Ecto neural progenitor cell (in vitro differentiated cells): ENCODE data around the gene CHST13.

ENCODE experiments used
- DNase-seq: peaks from one replicate; pipeline ENCODE4 v3.0.0-alpha.2; 2018; ENCODE audit warnings: low spot score

CHST13 gene

GRCh38 chr3:126523745-126524428 is at the start of gene CHST13:
TSS of gene CHST13 (plus strand) at chr3:126524155. CDS start at chr3:126524333, 178 bp downstream.
- peak; percentile 78 for DNase-seq

DNA sequence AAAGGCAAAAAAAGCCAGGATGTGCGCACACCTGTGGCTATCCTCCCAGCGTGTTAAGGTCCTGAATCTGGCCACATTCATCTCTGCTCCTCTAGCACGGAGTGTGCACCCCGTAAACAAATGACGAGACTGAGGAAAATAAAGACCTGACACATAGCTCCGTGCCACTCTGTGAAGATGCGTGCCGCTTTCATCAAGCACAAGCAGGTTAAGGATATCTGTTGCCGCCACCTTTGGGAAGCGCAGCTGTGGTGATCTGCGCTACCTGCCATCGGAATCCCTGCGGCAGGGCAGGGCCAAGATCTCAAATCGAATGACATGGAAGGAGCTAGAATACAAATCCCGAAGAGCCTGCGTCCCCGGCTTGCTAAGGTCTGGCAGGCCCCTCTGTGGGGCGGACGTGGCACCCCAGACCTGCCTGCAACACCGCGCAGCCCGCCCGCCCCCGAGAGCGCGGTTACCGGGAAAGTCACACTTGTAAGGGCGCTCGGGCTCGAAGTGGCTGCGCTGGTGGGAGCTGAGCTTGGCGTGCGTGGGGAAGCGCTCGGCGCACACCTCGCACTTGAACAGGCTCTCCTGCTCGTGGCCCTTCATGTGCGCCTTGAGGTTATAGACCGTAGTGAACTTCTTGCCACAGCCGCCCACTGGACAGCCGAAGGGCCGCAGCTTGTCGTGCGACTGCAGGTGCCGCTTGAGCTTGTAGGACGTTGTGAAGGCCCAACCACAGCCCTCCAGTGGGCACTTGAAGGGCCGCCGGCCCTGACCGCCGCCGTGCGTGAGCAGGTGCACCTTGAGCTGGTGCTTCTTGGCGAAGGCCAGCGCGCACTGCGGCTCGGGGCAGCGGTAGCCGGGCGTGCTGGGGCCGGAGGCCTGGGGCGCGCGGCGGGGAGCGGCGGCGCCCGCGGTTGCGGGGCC is 49.2 kb upstream of the CHST13 start:
- peak; percentile 74 for DNase-seq

GRCh38 chr3:126475413-126476114 is 48.4 kb upstream of the CHST13 start, which contains the start of gene ZXDC:
TSS of gene ZXDC (minus strand) at chr3:126475891. CDS start at chr3:126475865, 26 bp downstream.
- peak; percentile 96 for DNase-seq

- no peak for DNase-seq
Measured at GRCh38 chr3:126476166-126477060, 47.5 kb upstream of the CHST13 start.

DNA sequence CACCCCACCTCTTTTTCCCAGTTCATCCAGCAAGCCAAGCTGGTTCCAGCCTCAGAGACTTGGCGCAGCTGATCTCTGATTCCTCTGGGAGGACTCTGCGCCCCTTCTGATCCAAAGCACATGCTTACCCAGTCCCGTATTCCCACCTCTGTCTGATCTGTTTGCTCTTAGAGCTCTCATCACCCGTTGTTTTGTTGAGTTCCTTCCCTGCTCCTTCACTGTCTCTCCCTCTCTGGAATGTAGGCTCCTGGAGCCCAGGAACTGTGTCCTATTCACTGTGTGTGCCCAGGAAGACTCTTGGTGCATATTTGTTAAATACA is 46.9 kb upstream of the CHST13 start:
- no peak for DNase-seq

GRCh38 chr3:126478581-126479310 is 45.2 kb upstream of the CHST13 start:
- no peak for DNase-seq

- no peak for DNase-seq
Measured at GRCh38 chr3:126479642-126480041, 44.3 kb upstream of the CHST13 start.

DNA sequence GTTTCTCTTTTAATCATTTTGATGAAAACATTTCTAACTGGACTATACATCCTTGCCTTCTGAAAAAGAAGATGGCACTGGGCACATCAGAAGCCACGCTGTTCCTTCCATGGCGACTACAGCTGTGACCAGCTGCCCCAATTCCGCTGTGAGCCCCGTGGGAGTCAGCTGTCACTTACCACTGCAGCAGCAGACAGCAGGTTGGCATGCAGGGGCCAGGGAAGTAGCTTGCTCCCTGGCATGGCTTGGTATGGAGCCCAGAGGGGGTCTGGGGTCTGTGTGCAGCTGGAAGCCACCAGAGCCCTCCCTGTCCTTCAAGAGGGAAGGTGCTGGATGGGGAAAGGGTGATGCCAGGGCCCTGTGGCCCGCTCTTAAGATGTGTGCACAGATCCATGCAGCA is 43.7 kb upstream of the CHST13 start:
- no peak for DNase-seq

GRCh38 chr3:126480861-126481260 is 43.1 kb upstream of the CHST13 start:
- no peak for DNase-seq

GRCh38 chr3:126481808-126482502 is 42.0 kb upstream of the CHST13 start:
- DNase-seq = no peak

DNA sequence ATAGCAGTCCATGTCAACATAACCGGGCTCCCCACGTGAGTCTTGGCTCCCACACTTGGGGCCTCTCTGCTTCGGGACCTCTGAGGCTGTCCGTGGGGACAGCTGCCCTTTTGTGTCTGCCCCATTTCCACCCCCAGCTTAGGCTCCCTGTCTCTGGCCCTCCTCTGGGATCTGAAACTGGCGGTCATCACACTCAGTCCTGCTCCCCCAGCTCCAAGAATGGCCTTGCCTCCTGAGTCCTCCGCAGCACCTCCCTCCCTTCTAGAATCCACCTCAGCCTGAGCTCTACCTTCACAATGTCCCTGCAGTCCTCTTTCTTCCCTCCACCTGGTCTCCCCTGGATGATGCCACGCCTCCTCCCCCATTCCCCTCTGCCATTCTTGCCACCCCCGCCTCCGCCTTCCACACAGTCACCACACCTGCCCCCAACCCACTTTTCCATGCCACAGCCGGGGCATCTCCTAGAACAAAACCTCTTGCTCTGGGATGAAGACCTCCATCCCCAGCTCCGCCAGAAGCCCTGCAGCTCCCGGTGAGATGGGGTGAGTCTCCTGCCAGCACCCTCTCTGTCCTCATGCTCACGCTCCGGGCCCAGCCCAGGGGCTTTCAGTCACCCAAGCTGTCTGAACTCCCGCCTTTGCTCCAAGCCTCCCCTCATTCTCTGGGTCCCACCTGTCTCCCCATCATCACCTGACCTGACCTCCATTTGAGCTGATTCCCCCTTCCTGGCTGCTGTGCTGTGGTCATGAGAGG is 41.3 kb upstream of the CHST13 start:
- DNase-seq = no peak

DNA sequence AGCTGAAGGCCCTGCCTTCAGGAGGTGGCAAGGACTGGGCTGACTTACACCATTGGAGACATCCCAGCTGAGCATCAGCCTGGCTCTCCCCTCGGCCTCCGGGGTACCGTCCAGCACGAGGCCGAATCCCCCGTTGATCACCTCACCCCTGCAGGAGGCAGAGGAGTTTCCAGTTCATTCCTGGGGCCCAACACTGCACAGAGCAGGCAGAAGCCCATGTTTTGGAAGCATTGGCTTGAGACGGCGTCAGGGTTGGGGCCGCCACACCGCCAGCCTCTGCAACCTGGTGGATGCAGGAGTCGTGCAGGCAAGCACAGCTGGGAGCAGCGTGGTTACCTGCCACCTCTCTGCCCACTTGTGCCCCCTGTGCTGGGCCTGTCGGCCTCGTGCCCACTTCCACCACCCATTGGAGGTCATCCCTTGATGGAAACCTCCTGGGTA is 40.6 kb upstream of the CHST13 start:
- DNase-seq = no peak

DNA sequence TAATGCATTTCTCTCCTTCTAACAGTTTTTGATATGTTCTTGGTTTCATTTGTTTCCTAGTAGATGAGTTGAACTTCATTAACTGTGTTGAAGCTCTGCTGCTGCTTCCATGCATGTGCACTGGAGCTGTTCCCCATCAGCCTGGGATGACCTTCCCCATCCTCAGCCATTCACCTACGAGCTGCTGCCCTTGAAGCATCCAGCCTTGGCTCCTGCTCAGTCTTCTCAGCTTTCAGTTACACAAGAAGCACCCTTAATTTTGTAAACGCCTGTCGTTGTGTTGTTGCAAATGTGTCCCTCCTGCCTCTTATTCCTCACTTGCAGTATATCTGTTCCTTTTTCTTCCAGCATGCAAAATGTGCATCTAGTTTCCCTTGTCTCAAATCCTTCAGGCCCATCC is 39.8 kb upstream of the CHST13 start:
- DNase-seq = no peak

DNA sequence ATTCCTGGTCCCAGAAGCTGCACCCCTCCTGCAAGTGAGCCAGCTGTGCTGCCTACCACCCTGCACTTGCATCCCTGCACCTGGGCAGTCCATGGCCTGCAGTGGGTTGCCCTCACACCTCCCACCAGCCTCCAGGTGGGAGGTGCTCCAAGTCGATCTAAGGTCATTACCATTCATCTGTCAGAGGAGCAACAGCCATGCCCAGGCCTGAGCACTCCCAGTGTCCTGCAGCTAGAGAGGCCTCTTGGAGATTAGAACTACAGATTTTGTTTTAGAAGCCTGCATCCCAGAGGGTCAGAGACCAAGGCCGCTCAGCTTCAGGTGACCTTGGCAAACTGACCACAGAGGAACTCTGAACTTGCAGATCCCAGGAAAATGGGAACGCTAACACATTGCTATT is 39.3 kb upstream of the CHST13 start:
- DNase-seq = no peak

GRCh38 chr3:126485176-126485897 is 38.6 kb upstream of the CHST13 start:
- no peak for DNase-seq

DNA sequence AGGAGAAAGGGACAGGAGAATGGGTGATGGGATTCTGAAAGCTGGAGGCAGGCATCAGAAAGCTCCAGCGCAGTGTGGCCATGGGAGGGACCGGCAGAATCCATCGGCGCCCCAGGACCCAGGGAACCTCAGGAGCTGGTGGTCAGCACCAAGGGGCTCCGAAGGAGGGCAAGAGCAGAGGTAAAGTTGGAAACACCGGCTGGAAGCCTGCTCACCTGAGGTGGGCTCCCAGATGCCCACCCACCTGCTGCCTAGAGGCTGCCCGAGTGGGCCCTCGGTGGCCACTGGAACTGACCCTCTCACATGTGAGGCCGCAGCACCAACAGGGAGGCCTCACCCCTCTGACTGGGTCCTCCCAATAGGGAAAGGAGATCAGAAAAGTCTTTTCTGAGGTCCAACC is 38.0 kb upstream of the CHST13 start:
- DNase-seq = no peak

DNA sequence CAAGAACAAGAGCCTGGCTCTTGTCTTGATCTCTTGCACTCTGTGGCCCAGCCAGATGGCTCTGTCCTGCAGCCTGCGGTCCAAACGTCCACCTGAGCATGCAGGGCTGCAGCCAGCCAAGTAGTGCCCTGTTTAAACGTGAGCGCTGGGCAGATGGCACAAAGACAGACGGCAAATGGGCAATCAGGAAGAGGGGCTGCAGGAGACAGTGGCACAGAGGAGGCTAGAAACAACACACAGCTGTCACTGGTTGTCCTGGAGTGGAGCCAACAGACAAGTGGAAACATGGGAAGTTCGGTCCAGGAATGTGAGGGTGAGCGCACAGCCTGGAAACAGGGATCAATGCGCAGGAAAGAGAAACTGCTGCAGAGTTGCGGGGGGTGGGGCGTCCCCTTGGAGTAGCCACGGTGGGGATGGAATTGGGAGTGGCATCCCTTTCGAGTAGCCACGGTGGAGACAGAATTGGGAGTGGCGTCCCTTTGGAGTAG is 37.6 kb upstream of the CHST13 start:
- DNase-seq = no peak

- DNase-seq = no peak
Measured at GRCh38 chr3:126487151-126487771, 36.7 kb upstream of the CHST13 start.
